GM23248 (cell line): Measurements from ENCODE around the gene FAM111A. TPM values are rescaled to one million over a fixed set of nuclear protein-coding genes. Genes with fewer than 3 reads are reported as not detected.

Experiments
- DNase-seq: peaks from one replicate; pipeline ENCODE4 v3.0.0-alpha.2; 2015
- H2AFZ ChIP-seq: fragments of 200-600 bp; sonication (generic); 2 replicates; pipeline ENCODE4 v1.6.1; 2016; ENCODE audit warnings: antibody characterized with exemption
- H3F3A ChIP-seq: fragments of 200-600 bp; sonication (generic); 2 replicates; pipeline ENCODE4 v1.6.1; 2016; ENCODE audit warnings: mild to moderate bottlenecking, antibody characterized with exemption, mixed run types; ENCODE audit not compliant: insufficient read depth
- H3K27ac ChIP-seq: fragments of 200-600 bp; sonication (generic); 2 replicates; pipeline ENCODE4 v1.5.1; 2016; ENCODE audit warnings: mild to moderate bottlenecking
- H3K27me3 ChIP-seq: fragments of 200-600 bp; sonication (generic); replicated peaks from 2 replicates; pipeline ENCODE4 v1.6.1; 2016; ENCODE audit warnings: mild to moderate bottlenecking; ENCODE audit not compliant: insufficient read depth
- H3K36me3 ChIP-seq: fragments of 200-600 bp; sonication (generic); 2 replicates; pipeline ENCODE4 v1.6.1; 2016; ENCODE audit warnings: low read depth, mild to moderate bottlenecking
- H3K4me1 ChIP-seq: fragments of 200-600 bp; sonication (generic); 2 replicates; pipeline ENCODE4 v1.6.1; 2016; ENCODE audit warnings: mild to moderate bottlenecking; ENCODE audit not compliant: insufficient read depth
- H3K4me2 ChIP-seq: fragments of 200-600 bp; sonication (generic); one replicate; pipeline ENCODE4 v1.6.1; 2016; ENCODE audit warnings: mild to moderate bottlenecking; ENCODE audit not compliant: unreplicated experiment
- H3K4me3 ChIP-seq: fragments of 200-600 bp; sonication (generic); 2 replicates; pipeline ENCODE4 v1.5.1; 2016; ENCODE audit warnings: mild to moderate bottlenecking
- H3K79me2 ChIP-seq: fragments of 200-600 bp; sonication (generic); 2 replicates; pipeline ENCODE4 v1.6.1; 2016; ENCODE audit warnings: mild to moderate bottlenecking; ENCODE audit not compliant: insufficient read depth
- H3K9ac ChIP-seq: fragments of 200-600 bp; sonication (generic); 2 replicates; pipeline ENCODE4 v1.6.1; 2016; ENCODE audit warnings: mild to moderate bottlenecking
- H3K9me2 ChIP-seq: fragments of 200-600 bp; sonication (generic); 2 replicates; pipeline ENCODE4 v1.6.1; 2016; ENCODE audit warnings: mixed run types, mild to moderate bottlenecking, moderate library complexity; ENCODE audit not compliant: insufficient read depth
- H3K9me3 ChIP-seq: fragments of 200-600 bp; sonication (generic); one replicate; pipeline ENCODE4 v1.6.1; 2017; ENCODE audit warnings: low read depth
- H4K20me1 ChIP-seq: fragments of 200-600 bp; sonication (generic); 2 replicates; pipeline ENCODE4 v1.6.0; 2016; ENCODE audit not compliant: insufficient read depth
- EZH2 ChIP-seq: fragments of 200-600 bp; sonication (generic); IDR thresholded peaks from 2 replicates; pipeline ENCODE4 v1.6.1; 2018; ENCODE audit warnings: antibody characterized with exemption, mild to moderate bottlenecking; ENCODE audit not compliant: insufficient read depth, poor library complexity, severe bottlenecking
- EZH2phosphoT487 ChIP-seq: fragments of 200-600 bp; sonication (generic); IDR thresholded peaks from 2 replicates; pipeline ENCODE4 v1.6.1; 2018; ENCODE audit warnings: antibody characterized with exemption, moderate library complexity, mild to moderate bottlenecking, low read depth; ENCODE audit not compliant: insufficient read depth
- WGBS, 2 experiments: methylation state at CpG; one replicate each; pipeline ENCODE4 v1.1.6; 2015 to 2017; ENCODE audit warnings: low lambda C conversion rate in 2 of 2, low coverage in 1 of 2; ENCODE audit errors: missing lambda C conversion rate in 2 of 2; 5-methylcytosine and 5-hydroxymethylcytosine counted together
- in situ Hi-C: fragments of 300-500 bp; cut with MboI; formaldehyde crosslinking; loops from 2 replicates; pipeline ENCODE4 v1.15.0; 2020
- polyA plus RNA-seq: library from polyadenylated mRNA; unstranded; fragments of >200 nt; fragmentation: Nextera tagmentation; extraction: Ambion mirVana; gene quantifications from 2 replicates; pipeline ENCODE4 v1.2.1, GENCODE V29; 2016
- total RNA-seq: library from RNA; depleted of rRNA; stranded (reverse); fragments of >200 nt; shearing (Covaris generic); gene quantifications from 2 replicates; pipeline ENCODE4 v1.2.3, GENCODE V29; 2014

Gene FAM111A
- total and polyA plus RNA-seq, 2 experiments from 2014 or later, result 31.6 to 32.3 TPM

DNA sequence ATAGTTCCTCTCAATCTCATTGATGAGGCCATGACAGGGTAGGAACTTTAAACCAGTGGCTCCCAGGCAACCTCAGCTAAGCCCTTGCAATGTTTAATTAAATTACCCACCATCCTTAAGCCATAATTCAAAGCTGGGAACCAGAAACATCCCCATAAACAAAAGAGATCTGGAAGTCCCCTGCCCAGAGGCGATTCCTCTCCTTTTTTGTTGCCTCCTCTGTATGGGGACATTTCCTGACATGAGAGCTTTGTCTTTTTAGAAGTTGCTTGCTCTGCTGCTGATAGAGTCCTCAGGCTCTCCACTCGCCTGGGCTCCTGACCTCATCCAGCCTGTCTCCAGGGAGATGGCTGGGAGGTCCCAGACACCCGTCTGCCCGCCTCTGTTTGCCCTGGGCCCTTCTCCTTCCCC lies 32.4 kb downstream of the FAM111A start:
- Histone ChIP-seq H3K36me3 (no peaks in the 10 kb centered on the region), H3K79me2 (no peaks in the 10 kb centered on the region), H3K4me2 (no peak overlapping the region), H3K27me3 (0 out of 2 replicates have a peak, but pooled peaks cover 2% of the 10 kb centered on the region), H3K9ac (no peak overlapping the region), H3K9me3 (no peaks in the 10 kb centered on the region), H3F3A (0 out of 2 replicates have a peak, but pooled peaks cover 7% of the 10 kb centered on the region), H3K4me1 (peaks cover 12% of the 10 kb centered on the region), H2AFZ (no peak overlapping the region), H3K27ac (no peak overlapping the region), H3K4me3 (no peak overlapping the region), H3K9me2 (no peaks in the 10 kb centered on the region), H4K20me1 (no peaks in the 10 kb centered on the region)
- in situ Hi-C loops, result loop anchor here (25.0 kb wide), 1 partner anchor 512 kb away; no protein-coding TSS in a partner anchor
- WGBS, 2 experiments, result 90 to 92% methylated on average over 4 of the region's 4 CpGs
- DNase-seq, result no peak
- TF ChIP-seq EZH2phosphoT487 (no peak), EZH2 (no peak)

- 70 to 71% methylated on average over 7 of the region's 7 CpGs for WGBS, 2 experiments
- Histone ChIP-seq H3K4me3 (no peak overlapping the region), H3K9me2 (no peaks in the 10 kb centered on the region), H3K27ac (no peak overlapping the region), H3K4me2 (no peak overlapping the region), H3K27me3 (0 out of 2 replicates have a peak, but pooled peaks cover 4% of the 10 kb centered on the region), H3K9ac (no peak overlapping the region), H3F3A (0 out of 2 replicates have a peak, but pooled peaks cover 7% of the 10 kb centered on the region), H3K79me2 (no peaks in the 10 kb centered on the region), H2AFZ (no peak overlapping the region), H3K36me3 (no peaks in the 10 kb centered on the region), H3K9me3 (no peaks in the 10 kb centered on the region), H4K20me1 (no peaks in the 10 kb centered on the region), H3K4me1 (peaks cover 12% of the 10 kb centered on the region)
- no peak for TF ChIP-seq EZH2
- TF ChIP-seq EZH2phosphoT487, result no peak
- no peak for DNase-seq
- in situ Hi-C loops, result loop anchor here (25.0 kb wide), 1 partner anchor 511 kb away; no protein-coding TSS in a partner anchor
These were observed 33.7 kb downstream of the FAM111A start for GRCh38 chr11:59176330-59176729.

DNA sequence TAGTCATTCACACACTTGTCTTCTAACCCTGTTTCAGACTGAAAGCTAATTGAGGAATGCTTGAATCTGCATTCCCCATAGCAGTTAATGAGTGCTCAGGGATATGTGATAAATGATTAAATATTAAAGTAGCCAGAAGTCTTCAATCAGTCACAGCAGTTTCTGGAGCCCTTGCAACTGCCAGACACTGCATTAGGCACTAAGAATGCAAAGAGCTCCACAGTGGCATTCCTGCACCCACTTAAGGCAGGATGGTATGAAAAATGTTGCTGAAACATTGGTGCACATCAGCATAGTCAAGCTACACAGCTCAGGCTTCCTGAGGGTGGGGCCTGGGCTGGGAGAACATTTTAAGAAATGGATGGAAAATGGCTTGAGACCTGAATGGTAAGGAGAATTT lies 35.7 kb downstream of the FAM111A start:
- Histone ChIP-seq H3K27me3 (0 out of 2 replicates have a peak, but pooled peaks cover 4% of the 10 kb centered on the region), H3K4me1 (peaks cover 12% of the 10 kb centered on the region), H3K4me3 (no peak overlapping the region), H3K79me2 (no peaks in the 10 kb centered on the region), H2AFZ (no peak overlapping the region), H3K9me2 (no peaks in the 10 kb centered on the region), H3K9me3 (no peaks in the 10 kb centered on the region), H4K20me1 (no peaks in the 10 kb centered on the region), H3K36me3 (no peaks in the 10 kb centered on the region), H3F3A (0 out of 2 replicates have a peak, but pooled peaks cover 7% of the 10 kb centered on the region), H3K27ac (no peak overlapping the region), H3K9ac (no peak overlapping the region), H3K4me2 (no peak overlapping the region)
- in situ Hi-C loops, result loop anchor here (25.0 kb wide), 1 partner anchor 509 kb away; no protein-coding TSS in a partner anchor
- no peak for DNase-seq
- TF ChIP-seq EZH2 (no peak), EZH2phosphoT487 (no peak)

GRCh38 chr11:59179121-59179520 lies 36.5 kb downstream of the FAM111A start:
- Histone ChIP-seq H3K4me2 (no peak overlapping the region), H3K9me2 (no peaks in the 10 kb centered on the region), H3K9ac (no peak overlapping the region), H4K20me1 (no peaks in the 10 kb centered on the region), H2AFZ (no peak overlapping the region), H3K27me3 (0 out of 2 replicates have a peak, but pooled peaks cover 4% of the 10 kb centered on the region), H3K79me2 (no peaks in the 10 kb centered on the region), H3K9me3 (no peaks in the 10 kb centered on the region), H3F3A (0 out of 2 replicates have a peak, but pooled peaks cover 5% of the 10 kb centered on the region), H3K4me1 (peaks cover 4% of the 10 kb centered on the region), H3K4me3 (no peak overlapping the region), H3K36me3 (no peaks in the 10 kb centered on the region), H3K27ac (no peak overlapping the region)
- in situ Hi-C loops, result loop anchor here (25.0 kb wide), 1 partner anchor 508 kb away; no protein-coding TSS in a partner anchor
- TF ChIP-seq EZH2 (no peak), EZH2phosphoT487 (no peak)
- WGBS, 2 experiments, result 68 to 79% methylated on average over 2 of the region's 2 CpGs
- DNase-seq, result no peak
